ENCODE measurements around the gene SHROOM1. TPM values are rescaled to one million over a fixed set of nuclear protein-coding genes. Genes with fewer than 3 reads are reported as not detected.
"Not testable (repeated sequence)": the region's sequence is repeated elsewhere in the genome, so short reads cannot be mapped to it uniquely, and the experiment has no call there.

Gene SHROOM1
- polyA plus RNA-seq, 10 donors = 1.2 to 5.2 (median 2.8) TPM

DNA sequence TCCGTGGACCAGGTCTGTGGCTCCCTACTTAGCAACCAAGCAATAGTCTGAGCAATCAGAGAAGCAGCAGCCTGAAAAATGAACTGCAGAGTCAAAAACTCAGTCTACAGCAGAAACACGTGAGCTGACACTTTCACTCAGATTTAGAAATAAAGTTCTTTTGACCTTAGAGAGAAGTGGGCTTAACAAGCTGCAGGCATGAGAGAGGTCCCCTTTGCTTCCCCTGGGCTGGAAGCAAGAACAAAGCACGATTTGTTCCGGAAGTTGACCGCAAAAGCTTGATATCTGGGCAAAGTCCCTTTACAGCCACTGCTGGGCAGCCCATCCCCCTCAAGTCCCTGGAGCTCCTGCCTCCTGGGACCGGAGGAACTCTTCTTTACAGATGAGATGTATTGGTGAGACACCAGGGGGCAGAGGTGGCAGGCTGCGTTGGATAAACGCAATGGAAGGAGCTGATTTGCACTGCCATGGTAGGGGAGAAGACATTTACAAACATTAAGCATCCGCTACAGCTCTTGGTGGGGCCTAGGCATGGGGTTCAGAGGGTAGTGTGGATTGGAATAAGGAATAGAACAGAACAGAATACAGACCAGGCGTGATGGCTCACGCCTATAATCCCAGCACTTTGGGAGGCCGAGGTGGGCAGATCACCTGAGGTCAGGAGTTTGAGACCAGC is 23.1 kb downstream of the SHROOM1 start:
- no peak for DNase-seq

DNA sequence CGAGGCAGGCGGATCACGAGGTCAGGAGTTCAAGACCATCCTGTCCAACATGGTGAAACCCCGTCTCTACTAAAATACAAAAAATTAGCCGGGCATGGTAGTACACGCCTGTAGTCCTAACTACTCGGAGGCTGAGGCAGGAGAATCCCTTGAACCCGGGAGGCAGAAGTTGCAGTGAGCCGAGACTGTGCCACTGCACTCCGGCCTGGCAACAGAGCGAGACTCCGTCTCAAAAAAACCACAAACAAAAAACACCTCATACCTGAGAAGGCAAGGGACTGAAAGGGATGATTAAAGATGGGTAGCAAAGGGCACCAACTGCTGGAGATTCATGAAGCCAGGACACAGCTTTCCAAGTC is 23.7 kb downstream of the SHROOM1 start:
- not testable (repeated sequence) for DNase-seq

GRCh38 chr5:132805872-132806271 is 24.6 kb downstream of the SHROOM1 start:
- not testable (repeated sequence) for DNase-seq

- DNase-seq = not testable (repeated sequence)
Observed at GRCh38 chr5:132804219-132804618, 26.2 kb downstream of the SHROOM1 start.

DNA sequence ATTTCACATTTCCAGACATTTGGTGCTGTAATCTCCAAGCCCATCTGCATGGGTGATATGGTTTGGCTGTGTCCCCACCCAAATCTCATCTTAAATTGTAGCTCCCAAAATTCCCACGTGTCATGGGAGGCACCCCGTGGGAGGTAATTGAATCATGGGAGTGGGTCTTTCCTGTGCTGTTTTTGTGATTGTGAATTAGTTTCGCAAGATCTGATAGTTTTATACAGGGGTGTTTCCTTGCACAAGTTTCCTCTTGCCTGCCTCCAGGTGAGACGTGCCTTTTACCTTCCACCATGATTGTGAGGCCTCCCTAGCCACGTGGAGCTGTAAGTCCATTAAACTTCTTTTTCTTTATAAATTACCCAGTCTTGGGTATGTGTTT is 27.8 kb downstream of the SHROOM1 start:
- not testable (repeated sequence) for DNase-seq

DNA sequence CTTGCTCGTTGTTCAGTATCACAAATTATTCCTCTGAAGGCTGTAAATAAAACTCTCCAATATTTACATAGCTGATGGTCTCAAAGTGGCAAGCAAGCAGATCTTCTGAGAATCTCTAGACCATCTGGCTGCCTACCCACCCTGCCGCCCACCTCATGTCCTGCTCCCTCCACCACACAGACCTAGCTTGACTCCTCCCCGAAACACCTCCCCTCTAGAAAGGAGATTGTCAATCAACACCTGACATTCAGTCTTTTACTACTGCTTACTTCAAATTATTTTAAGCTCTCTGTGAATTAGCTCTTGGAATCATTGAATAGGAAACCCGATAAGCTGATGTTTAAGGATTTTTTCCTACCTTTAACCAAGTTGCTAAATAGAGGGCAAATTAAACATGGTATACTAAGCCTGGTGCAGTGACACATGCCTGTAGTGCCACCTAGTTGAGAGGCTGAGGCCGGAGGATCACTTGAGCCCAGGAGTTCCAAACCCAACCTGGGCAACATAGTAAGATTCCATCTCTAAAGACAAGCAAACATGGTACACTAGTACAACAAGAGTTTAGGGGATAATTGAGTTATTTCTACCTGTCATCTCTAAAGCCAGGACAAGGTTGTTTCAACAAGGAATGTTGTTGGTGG is 28.3 kb downstream of the SHROOM1 start:
- DNase-seq = no peak

DNA sequence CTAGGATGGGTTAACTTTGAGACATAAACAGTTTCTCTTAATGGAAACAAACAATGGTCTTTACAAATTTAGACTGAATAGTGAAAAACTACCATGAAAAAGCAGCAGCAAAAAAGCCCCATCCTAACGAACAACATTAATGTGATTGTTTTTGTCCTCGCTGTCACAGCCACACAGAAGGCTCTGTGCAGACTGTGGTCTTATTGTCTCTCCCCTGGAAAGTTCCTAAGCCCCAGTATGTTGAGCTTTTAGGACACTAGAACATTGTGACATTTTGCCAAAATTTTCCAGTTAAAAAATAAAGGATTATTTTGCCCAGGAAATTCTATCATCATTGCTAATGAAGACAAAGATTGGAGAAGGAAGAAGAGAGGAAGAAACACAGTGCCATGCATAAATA is 29.9 kb downstream of the SHROOM1 start:
- DNase-seq = no peak

- no peak for DNase-seq
Observed at GRCh38 chr5:132799392-132799791, 31.1 kb downstream of the SHROOM1 start.

GRCh38 chr5:132797651-132798050 is 32.8 kb downstream of the SHROOM1 start:
- DNase-seq = peak in 1 of 3 donors; percentile 33

GRCh38 chr5:132791026-132791425 is 39.4 kb downstream of the SHROOM1 start:
- no peak for DNase-seq

GRCh38 chr5:132790201-132790865 is 40.1 kb downstream of the SHROOM1 start:
- no peak for DNase-seq

- no peak for DNase-seq
Observed at GRCh38 chr5:132788990-132789886, 41.2 kb downstream of the SHROOM1 start.

- no peak for DNase-seq
Observed at GRCh38 chr5:132788508-132788907, 41.9 kb downstream of the SHROOM1 start.

- DNase-seq = no peak
Observed at GRCh38 chr5:132787076-132787475, 43.4 kb downstream of the SHROOM1 start.

- no peak for DNase-seq
Observed at GRCh38 chr5:132785864-132786263, 44.6 kb downstream of the SHROOM1 start.

- DNase-seq = peak in 2 of 3 donors; percentile 46 to 56
Observed at GRCh38 chr5:132785365-132785764, 45.1 kb downstream of the SHROOM1 start.

DNA sequence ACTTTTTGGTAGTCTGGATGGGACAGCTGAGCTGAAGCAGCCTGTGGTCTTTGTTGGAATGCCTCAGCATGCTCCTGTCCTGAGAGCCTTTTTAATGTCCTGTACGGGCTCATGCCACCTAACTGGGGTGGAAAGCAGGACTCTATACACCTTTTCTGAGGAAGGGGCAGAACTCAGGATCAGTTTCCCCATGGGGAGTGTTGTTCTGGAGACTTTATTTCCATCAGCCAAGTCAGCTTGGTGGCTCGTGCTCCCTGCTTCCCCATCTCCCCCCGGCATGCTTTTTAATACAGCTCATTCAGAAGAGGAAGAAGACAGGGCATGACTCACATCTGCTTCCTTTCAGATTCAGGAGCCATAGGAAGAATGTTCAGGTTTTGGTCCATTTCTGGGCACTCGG is 48.3 kb downstream of the SHROOM1 start:
- DNase-seq = no peak

DNA sequence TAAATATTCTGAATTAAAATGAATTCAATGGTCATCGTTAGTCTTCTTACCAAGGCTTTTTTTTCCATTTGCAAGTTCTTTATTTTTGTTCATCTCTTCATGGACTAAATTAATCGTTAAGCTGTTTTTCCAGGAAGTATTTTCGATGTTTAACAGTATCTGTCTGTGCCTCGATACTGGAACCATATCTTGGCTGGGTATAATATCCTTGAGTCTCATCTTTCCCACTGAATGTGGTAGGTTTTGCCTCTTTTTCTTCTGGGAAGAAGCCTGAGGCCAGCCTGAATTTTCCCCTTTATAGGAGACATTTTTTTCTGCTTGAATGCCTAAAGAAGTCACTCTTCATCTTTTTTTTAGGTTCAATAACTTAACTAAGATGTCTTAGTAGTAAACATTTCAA is 49.4 kb downstream of the SHROOM1 start:
- DNase-seq = no peak

DNA sequence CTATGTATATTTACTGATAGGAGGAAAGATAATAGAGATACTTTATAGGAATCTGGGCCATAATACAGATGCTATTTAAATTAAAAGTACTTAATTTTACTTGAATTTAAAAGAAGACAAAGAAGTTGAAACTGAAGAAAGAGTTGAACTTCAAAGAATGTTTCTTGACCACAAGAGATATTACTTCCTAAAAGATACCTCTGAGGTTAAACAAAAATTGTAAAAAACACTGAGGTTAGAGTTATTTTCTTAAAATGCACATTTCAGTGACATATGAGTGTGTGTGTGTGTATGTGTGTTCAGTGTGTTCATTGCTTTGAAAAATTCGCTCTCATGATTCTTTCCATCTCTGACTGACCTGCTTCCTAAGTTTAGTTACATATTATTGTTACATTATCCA is 49.9 kb downstream of the SHROOM1 start:
- no peak for DNase-seq

- no peak for DNase-seq
Observed at GRCh38 chr5:132779961-132780360, 50.5 kb downstream of the SHROOM1 start.

DNA sequence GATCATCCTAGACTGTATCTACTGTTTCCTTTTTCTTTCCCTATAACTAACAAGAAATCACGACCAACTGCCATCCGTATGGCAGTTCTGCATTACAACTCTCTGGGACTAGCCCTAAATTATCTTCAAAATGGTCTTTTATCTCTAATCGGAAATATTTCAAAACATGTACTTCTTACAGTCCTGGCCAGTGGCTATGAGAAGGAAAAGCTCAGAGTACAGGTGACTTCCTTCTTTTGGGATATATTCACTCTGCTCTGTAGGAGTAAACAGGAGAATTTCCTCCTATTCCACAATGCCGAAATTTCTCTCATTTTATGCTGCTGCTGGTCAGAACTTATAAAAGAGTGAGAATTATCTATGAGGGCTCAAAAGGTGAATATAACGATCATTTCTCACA is 51.6 kb downstream of the SHROOM1 start:
- DNase-seq = no peak

DNA sequence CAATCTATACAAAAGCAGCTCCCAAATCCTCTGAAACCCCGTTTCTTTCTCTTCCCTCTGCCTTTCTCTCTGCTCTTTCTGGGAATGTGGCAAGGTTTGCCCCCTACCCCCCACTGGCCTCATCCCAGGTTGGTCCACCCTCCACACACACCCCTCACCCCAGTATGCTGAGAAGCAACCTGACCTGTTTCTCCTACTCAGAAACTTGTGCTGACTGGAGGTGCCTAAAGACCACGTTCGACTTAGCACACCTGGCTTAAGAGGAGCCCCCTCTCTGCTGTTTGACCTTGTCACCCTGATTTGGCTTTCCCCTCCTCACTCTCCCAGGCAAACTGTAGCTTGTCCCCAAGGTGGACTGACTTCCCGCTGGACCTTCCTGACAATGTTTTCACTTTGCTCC is 52.3 kb downstream of the SHROOM1 start:
- DNase-seq = no peak
